ENCODE results near the gene CCDC93.

Gene CCDC93

DNA sequence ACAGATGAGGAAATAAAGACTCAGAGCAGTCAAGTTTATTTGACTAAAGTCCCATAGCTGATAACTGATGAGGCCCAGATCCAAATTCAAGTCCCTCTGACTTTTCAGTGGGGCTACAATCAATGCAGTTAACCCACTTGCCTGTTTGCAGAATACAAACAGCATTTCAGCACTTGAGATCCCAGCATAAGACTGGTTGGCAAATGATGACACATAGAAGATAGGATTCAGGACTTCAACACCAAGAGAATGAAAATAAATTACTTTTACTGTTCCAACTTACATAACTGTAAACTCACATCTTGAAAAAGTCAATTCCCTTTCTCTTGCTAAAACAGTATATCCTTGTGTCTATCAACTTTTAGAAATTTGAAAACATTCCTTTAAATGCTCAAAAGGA lies 61.2 kb downstream of the CCDC93 start (continued):
- TF ChIP-seq ZNF426 (tag by site-specific recombination; IDR thresholded peaks at IDR 0.05) (no peak), GLI2 (tag by site-specific recombination; IDR thresholded peaks at IDR 0.05; ENCODE audit: borderline replicate concordance, low read depth) (no peak)

DNA sequence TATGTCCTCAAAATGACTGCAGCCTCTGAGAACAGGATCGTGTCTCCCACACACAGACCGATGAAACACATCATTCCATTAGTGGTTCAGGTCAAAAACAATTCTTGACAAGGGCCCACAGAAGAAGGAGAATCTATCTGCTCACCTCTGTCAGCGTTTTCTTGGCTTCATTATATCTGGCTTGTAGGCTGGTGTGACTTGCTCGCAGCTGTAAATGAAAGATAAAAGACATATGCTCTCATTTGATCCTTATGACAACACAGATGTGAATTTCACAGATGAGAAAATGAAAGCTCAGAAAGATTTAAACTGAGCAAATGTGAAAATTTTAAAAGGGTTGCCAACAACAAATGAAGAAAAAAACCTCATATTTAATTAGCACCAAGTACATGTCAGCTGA lies 61.6 kb downstream of the CCDC93 start:
- peaks cover 28 to 86% of the 10 kb centered on the region in 2 experiments for H3K36me3 ChIP-seq (ENCODE audit: control insufficient read depth in 2 of 2, insufficient read depth in 1 of 2, low read length in 2 of 2)
- no peaks in the 10 kb centered on the region for H3K9me3 ChIP-seq (ENCODE audit: control insufficient read depth, insufficient read depth, low read depth, low read length)
- no peak overlapping the region for H3K27ac ChIP-seq (ENCODE audit: extremely low read depth, low read depth, low read length)
- H3K4me1 ChIP-seq (ENCODE audit: control insufficient read depth, insufficient read depth, low read length), result no peaks in the 10 kb centered on the region
- no peak for TF ChIP-seq SALL2 (tag by site-specific recombination; IDR thresholded peaks at IDR 0.05; ENCODE audit: borderline replicate concordance)
- no peak for TF ChIP-seq ZNF175 (tag by site-specific recombination; IDR thresholded peaks at IDR 0.05)
- no peak for TF ChIP-seq ZBTB7A (tag by site-specific recombination; IDR thresholded peaks at IDR 0.05; ENCODE audit: low read depth)
- no peak for TF ChIP-seq ZNF654 (tag by site-specific recombination; IDR thresholded peaks at IDR 0.05; ENCODE audit: low read depth)
- TF ChIP-seq EGR2 (tag by site-specific recombination; IDR thresholded peaks at IDR 0.05; ENCODE audit: low read depth), result no peak
- TF ChIP-seq ZNF621 (tag by site-specific recombination; IDR thresholded peaks at IDR 0.05), result no peak
- TF ChIP-seq, protein P1, sequence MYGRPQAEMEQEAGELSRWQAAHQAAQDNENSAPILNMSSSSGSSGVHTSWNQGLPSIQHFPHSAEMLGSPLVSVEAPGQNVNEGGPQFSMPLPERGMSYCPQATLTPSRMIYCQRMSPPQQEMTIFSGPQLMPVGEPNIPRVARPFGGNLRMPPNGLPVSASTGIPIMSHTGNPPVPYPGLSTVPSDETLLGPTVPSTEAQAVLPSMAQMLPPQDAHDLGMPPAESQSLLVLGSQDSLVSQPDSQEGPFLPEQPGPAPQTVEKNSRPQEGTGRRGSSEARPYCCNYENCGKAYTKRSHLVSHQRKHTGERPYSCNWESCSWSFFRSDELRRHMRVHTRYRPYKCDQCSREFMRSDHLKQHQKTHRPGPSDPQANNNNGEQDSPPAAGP (tag by site-specific recombination; IDR thresholded peaks at IDR 0.05), result no peak
- TF ChIP-seq ZNF624 (tag by site-specific recombination; IDR thresholded peaks at IDR 0.05), result no peak
- TF ChIP-seq, protein P2, sequence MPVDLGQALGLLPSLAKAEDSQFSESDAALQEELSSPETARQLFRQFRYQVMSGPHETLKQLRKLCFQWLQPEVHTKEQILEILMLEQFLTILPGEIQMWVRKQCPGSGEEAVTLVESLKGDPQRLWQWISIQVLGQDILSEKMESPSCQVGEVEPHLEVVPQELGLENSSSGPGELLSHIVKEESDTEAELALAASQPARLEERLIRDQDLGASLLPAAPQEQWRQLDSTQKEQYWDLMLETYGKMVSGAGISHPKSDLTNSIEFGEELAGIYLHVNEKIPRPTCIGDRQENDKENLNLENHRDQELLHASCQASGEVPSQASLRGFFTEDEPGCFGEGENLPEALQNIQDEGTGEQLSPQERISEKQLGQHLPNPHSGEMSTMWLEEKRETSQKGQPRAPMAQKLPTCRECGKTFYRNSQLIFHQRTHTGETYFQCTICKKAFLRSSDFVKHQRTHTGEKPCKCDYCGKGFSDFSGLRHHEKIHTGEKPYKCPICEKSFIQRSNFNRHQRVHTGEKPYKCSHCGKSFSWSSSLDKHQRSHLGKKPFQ (tag by site-specific recombination; IDR thresholded peaks at IDR 0.05), result no peak
- no peak for TF ChIP-seq ZNF416 (tag by site-specific recombination; IDR thresholded peaks at IDR 0.05)
- POLR2A ChIA-PET, result no interaction called here
- no peak overlapping the region for H3K4me3 ChIP-seq (ENCODE audit: low read depth, low read length)
- CTCF ChIA-PET, result interaction anchor here (1.8 kb wide), 1 partner anchor 138 kb away, joined by 5 read pairs; the partner anchor contains the start of gene DDX18

DNA sequence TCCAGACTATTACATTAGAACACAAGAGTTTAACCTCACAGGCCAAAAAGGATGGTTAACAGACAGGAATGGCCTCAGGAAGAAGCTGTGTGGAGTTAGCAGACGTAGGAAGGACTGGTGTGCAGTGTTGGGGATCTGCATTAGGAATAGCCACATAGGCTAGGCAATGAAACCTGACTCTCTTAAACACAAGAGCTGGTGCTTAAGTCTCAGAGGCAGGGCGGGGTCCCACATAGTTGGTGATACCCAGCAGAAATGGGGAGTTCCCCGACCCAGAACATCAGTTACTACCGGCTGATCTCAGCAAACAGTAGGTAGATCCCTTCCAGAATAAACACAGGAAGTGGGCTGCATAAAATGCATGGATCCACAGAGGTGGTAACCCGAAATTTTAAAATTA lies 64.1 kb downstream of the CCDC93 start:
- ChIA-PET CTCF (interaction anchor here (2.1 kb wide), 1 partner anchor 53 kb away, joined by 9 read pairs; no protein-coding TSS in a partner anchor), POLR2A (no interaction called here)
- Histone ChIP-seq H3K27ac (ENCODE audit: extremely low read depth, low read depth, low read length) (no peak overlapping the region), H3K36me3 (ENCODE audit: control insufficient read depth in 2 of 2, insufficient read depth in 1 of 2, low read length in 2 of 2) (peaks cover 25 to 89% of the 10 kb centered on the region in 2 experiments; a peak in 2 of 3 replicates), H3K4me3 (ENCODE audit: low read depth, low read length) (no peak overlapping the region), H3K4me1 (ENCODE audit: control insufficient read depth, insufficient read depth, low read length) (no peaks in the 10 kb centered on the region), H3K9me3 (ENCODE audit: control insufficient read depth, insufficient read depth, low read depth, low read length) (no peaks in the 10 kb centered on the region)
- TF ChIP-seq, protein P3, sequence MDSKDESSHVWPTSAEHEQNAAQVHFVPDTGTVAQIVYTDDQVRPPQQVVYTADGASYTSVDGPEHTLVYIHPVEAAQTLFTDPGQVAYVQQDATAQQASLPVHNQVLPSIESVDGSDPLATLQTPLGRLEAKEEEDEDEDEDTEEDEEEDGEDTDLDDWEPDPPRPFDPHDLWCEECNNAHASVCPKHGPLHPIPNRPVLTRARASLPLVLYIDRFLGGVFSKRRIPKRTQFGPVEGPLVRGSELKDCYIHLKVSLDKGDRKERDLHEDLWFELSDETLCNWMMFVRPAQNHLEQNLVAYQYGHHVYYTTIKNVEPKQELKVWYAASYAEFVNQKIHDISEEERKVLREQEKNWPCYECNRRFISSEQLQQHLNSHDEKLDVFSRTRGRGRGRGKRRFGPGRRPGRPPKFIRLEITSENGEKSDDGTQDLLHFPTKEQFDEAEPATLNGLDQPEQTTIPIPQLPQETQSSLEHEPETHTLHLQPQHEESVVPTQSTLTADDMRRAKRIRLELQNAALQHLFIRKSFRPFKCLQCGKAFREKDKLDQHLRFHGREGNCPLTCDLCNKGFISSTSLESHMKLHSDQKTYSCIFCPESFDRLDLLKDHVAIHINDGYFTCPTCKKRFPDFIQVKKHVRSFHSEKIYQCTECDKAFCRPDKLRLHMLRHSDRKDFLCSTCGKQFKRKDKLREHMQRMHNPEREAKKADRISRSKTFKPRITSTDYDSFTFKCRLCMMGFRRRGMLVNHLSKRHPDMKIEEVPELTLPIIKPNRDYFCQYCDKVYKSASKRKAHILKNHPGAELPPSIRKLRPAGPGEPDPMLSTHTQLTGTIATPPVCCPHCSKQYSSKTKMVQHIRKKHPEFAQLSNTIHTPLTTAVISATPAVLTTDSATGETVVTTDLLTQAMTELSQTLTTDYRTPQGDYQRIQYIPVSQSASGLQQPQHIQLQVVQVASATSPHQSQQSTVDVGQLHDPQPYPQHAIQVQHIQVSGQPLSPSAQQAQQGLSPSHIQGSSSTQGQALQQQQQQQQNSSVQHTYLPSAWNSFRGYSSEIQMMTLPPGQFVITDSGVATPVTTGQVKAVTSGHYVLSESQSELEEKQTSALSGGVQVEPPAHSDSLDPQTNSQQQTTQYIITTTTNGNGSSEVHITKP (tag by site-specific recombination; IDR thresholded peaks at IDR 0.05), result no peak
- TF ChIP-seq, protein P4, sequence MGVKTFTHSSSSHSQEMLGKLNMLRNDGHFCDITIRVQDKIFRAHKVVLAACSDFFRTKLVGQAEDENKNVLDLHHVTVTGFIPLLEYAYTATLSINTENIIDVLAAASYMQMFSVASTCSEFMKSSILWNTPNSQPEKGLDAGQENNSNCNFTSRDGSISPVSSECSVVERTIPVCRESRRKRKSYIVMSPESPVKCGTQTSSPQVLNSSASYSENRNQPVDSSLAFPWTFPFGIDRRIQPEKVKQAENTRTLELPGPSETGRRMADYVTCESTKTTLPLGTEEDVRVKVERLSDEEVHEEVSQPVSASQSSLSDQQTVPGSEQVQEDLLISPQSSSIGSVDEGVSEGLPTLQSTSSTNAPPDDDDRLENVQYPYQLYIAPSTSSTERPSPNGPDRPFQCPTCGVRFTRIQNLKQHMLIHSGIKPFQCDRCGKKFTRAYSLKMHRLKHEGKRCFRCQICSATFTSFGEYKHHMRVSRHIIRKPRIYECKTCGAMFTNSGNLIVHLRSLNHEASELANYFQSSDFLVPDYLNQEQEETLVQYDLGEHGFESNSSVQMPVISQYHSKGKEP (tag by site-specific recombination; IDR thresholded peaks at IDR 0.05), result no peak
